Upper lobe of left lung (tissue), 6 donors: Measurements from ENCODE around the gene PXDN. TPM values are rescaled to one million over a fixed set of nuclear protein-coding genes. Genes with fewer than 3 reads are reported as not detected.
A peak's percentile ranks its signal among the peaks of the same experiment; 100 is the strongest.

Source experiments
- ATAC-seq, 2 donors: fragments of 200-7000 bp; cut with Tn5 transposase; one replicate each; pipeline ENCODE4 v1.9.1; 2022; ENCODE audit warnings: mild to moderate bottlenecking in 2 of 2, moderate library complexity in 2 of 2; ENCODE audit not compliant: low FRiP score in 2 of 2
- DNase-seq, 2 donors: peaks; one replicate each; pipeline ENCODE4 v3.0.0-alpha.2; 2019 to 2020
- H3K27ac ChIP-seq, 4 donors: fragments of 200-600 bp; sonication (generic); one replicate each; pipeline ENCODE4 v1.5.1; 2016 to 2019
- H3K27me3 ChIP-seq, 4 donors: fragments of 200-600 bp; sonication (generic); one replicate each; pipeline ENCODE4 v1.5.1; 2017 to 2019
- H3K36me3 ChIP-seq, 4 donors: fragments of 200-600 bp; sonication (generic); one replicate each; pipeline ENCODE4 v1.5.1; 2016 to 2019
- H3K4me1 ChIP-seq, 4 donors: fragments of 200-600 bp; sonication (generic); one replicate each; pipeline ENCODE4 v1.5.1; 2018 to 2019
- H3K4me3 ChIP-seq, 4 donors: fragments of 200-600 bp; sonication (generic); one replicate each; pipeline ENCODE4 v1.5.1; 2017 to 2019; ENCODE audit warnings: mild to moderate bottlenecking in 2 of 4, moderate library complexity in 1 of 4
- H3K9me3 ChIP-seq, 4 donors: fragments of 200-600 bp; sonication (generic); one replicate each; pipeline ENCODE4 v1.5.1; 2018 to 2019
- CTCF ChIP-seq, 6 experiments: fragments of 450-650 bp in 4 of 6; fragments of 200-600 bp in 2 of 6; sonication (generic) in 2 of 6; IDR thresholded peaks; one replicate each; pipeline ENCODE4 v1.5.1; 2016 to 2019; ENCODE audit warnings: antibody characterized with exemption in 6 of 6
- EP300 ChIP-seq, 4 donors: sonication (generic); formaldehyde crosslinking; IDR thresholded peaks; one replicate each; pipeline ENCODE4 v1.5.1; 2017; ENCODE audit warnings: antibody characterized with exemption in 4 of 4, control low read depth in 2 of 4
- POLR2A ChIP-seq, 4 donors: fragments of 450-650 bp; IDR thresholded peaks; one replicate each; pipeline ENCODE4 v1.5.1; 2016 to 2017; ENCODE audit warnings: antibody characterized with exemption in 4 of 4, mild to moderate bottlenecking in 2 of 4
- POLR2AphosphoS5 ChIP-seq, 2 donors: sonication (generic); formaldehyde crosslinking; IDR thresholded peaks; one replicate each; pipeline ENCODE4 v1.5.1; 2017; ENCODE audit warnings: antibody characterized with exemption in 2 of 2
- WGBS, 2 donors: methylation state at CpG; one replicate each; pipeline ENCODE4 v1.1.5; 2017 to 2018; 5-methylcytosine and 5-hydroxymethylcytosine counted together
- total RNA-seq, 6 donors: library from RNA; depleted of rRNA in 4 of 6; stranded (reverse); fragments of >200 nt in 4 of 6; gene quantifications; one replicate each; pipeline versions ENCODE4 v1.1.0 to v1.2.1, GENCODE V29; 2016 to 2021
- donor health status: DM: no; HTN: no; CAD: no; lungs with moderate emphysema.
- donor health status: DM: no; HTN: yes; CAD: no; lungs with severe emphysema.

Gene PXDN
- total RNA-seq, 6 donors from 2014 or later = 20.8 to 65.6 (median 38.5) TPM

- WGBS, 2 donors = 90 to 97% methylated on average over 9 to 17 of the region's 17 CpGs
- H3K4me1 ChIP-seq = peaks cover 4 to 22% (median 5%) of the 10 kb centered on the region in 4 donors
- no peaks in the 10 kb centered on the region for H3K9me3 ChIP-seq
- no peak for ATAC-seq
- DNase-seq = no peak
- H3K36me3 ChIP-seq = no peaks in the 10 kb centered on the region
- TF ChIP-seq POLR2A (IDR thresholded peaks at IDR 0.05) (no peak), CTCF (IDR thresholded peaks at IDR 0.05) (no peak), EP300 (IDR thresholded peaks at IDR 0.05) (no peak), POLR2AphosphoS5 (IDR thresholded peaks at IDR 0.05) (no peak)
- no peak overlapping the region for H3K27ac ChIP-seq
- H3K27me3 ChIP-seq = no peaks in the 10 kb centered on the region
- H3K4me3 ChIP-seq = no peak overlapping the region
Measured at GRCh38 chr2:1585635-1586034, 158.7 kb downstream of the PXDN start.

DNA sequence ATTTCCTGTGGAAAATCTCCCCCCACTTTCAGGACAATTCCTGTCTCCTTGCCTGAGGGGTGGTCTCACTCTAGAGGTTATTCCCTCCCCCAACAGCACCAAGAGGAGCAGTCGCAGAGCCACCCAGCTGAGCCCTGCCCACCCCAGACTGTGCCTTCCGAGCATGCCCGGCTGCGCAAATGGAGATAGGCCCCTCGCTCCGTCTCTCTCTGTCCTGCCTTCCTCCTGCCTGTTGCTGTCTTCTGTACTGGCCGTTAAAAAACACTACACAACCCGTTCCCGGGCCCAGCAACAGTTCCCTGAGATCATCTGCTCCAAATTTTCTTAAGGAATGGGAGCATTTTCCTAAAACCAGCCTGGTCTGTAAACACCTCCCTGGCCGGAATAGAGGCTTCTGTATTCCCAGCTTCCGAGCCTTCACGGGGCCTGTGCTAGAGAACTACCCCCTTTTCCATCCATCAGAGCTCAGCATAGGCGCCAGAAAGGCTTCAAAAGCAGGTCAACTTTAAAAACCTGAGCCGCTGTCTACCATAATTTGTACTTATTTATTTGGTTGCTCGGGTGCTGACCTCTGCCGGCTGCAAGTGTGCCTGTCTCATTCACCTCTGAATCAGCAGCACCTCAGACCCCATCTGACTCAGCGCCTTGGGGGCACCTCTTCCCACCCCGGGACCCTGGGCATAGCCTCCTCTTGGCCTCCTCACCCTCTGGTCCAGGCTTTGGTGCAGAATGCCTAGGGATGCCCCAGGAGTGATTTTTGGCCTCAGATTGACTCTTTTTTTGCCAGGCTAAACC lies 159.4 kb downstream of the PXDN start:
- WGBS, 2 donors = 91 to 96% methylated on average over 18 of the region's 18 CpGs
- Histone ChIP-seq H3K4me3 (no peak overlapping the region), H3K27ac (no peak overlapping the region), H3K9me3 (no peaks in the 10 kb centered on the region), H3K27me3 (no peaks in the 10 kb centered on the region), H3K36me3 (no peaks in the 10 kb centered on the region), H3K4me1 (peaks cover 3 to 14% (median 4%) of the 10 kb centered on the region in 4 donors)
- DNase-seq = no peak
- no peak for ATAC-seq
- no peak for TF ChIP-seq POLR2A (IDR thresholded peaks at IDR 0.05)
- no peak for TF ChIP-seq POLR2AphosphoS5 (IDR thresholded peaks at IDR 0.05)

DNA sequence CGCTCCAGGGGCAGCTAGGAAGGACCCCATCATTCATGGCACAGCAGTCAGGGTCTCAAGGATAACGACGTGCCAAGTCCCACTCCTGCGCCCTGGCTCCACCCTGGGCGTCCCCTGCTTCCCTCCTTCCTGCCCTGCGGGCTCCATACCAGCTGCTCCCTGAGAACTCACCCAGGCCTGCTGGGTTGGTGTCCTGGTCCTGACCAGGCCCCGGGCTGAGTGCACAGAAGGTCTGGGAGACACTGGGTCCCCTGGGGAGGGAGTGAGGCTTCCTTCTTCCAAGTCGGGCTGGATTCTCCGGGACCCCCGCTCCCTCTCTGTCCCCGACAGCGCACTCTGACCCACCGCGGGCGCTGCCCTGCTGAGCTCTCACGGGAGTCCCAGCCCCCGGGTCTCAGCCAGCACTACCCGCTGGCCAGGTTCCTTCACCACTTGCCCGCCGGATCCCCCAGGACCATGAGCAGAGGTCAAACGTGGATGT lies 160.2 kb downstream of the PXDN start:
- no peak overlapping the region for H3K4me3 ChIP-seq
- H3K27me3 ChIP-seq = no peaks in the 10 kb centered on the region
- peak in 1 of 2 donors; percentile 17 for DNase-seq
- ATAC-seq = no peak
- TF ChIP-seq EP300 (IDR thresholded peaks at IDR 0.05) = no peak
- no peak for TF ChIP-seq POLR2A (IDR thresholded peaks at IDR 0.05)
- TF ChIP-seq CTCF (IDR thresholded peaks at IDR 0.05) = no peak
- TF ChIP-seq POLR2AphosphoS5 (IDR thresholded peaks at IDR 0.05) = no peak
- WGBS, 2 donors = 90 to 91% methylated on average over 19 to 21 of the region's 21 CpGs
- H3K4me1 ChIP-seq = peaks cover 2 to 12% (median 3%) of the 10 kb centered on the region in 4 donors
- no peaks in the 10 kb centered on the region for H3K36me3 ChIP-seq
- no peaks in the 10 kb centered on the region for H3K9me3 ChIP-seq
- H3K27ac ChIP-seq = no peak overlapping the region

GRCh38 chr2:1582891-1583341 lies 161.4 kb downstream of the PXDN start:
- Histone ChIP-seq H3K9me3 (no peaks in the 10 kb centered on the region), H3K4me3 (no peak overlapping the region), H3K27me3 (no peaks in the 10 kb centered on the region), H3K4me1 (peaks cover 0 to 6% (median 2%) of the 10 kb centered on the region in 4 donors), H3K36me3 (no peaks in the 10 kb centered on the region), H3K27ac (no peak overlapping the region)
- 90 to 97% methylated on average over 16 to 22 of the region's 22 CpGs for WGBS, 2 donors
- TF ChIP-seq POLR2A (IDR thresholded peaks at IDR 0.05) = no peak
- TF ChIP-seq CTCF (IDR thresholded peaks at IDR 0.05) = no peak
- no peak for TF ChIP-seq EP300 (IDR thresholded peaks at IDR 0.05)
- TF ChIP-seq POLR2AphosphoS5 (IDR thresholded peaks at IDR 0.05) = no peak
- no peak for DNase-seq
- ATAC-seq = no peak

GRCh38 chr2:1581965-1582625 lies 162.2 kb downstream of the PXDN start:
- H3K4me1 ChIP-seq = peaks cover 0 to 4% (median 1%) of the 10 kb centered on the region in 4 donors
- no peaks in the 10 kb centered on the region for H3K9me3 ChIP-seq
- ATAC-seq (no peak), DNase-seq (no peak)
- no peak for TF ChIP-seq CTCF (IDR thresholded peaks at IDR 0.05)
- TF ChIP-seq POLR2A (IDR thresholded peaks at IDR 0.05) = no peak
- no peak for TF ChIP-seq POLR2AphosphoS5 (IDR thresholded peaks at IDR 0.05)
- TF ChIP-seq EP300 (IDR thresholded peaks at IDR 0.05) = no peak
- no peak overlapping the region for H3K4me3 ChIP-seq
- no peak overlapping the region for H3K27ac ChIP-seq
- 73 to 83% methylated on average over 10 of the region's 10 CpGs for WGBS, 2 donors
- H3K27me3 ChIP-seq = no peaks in the 10 kb centered on the region
- no peaks in the 10 kb centered on the region for H3K36me3 ChIP-seq
